Panc1 (cell line): ENCODE measurements around the gene MCF2L2. TPM values are rescaled to one million over a fixed set of nuclear protein-coding genes. Genes with fewer than 3 reads are reported as not detected.

ENCODE experiments used
- ATAC-seq: fragments of 200-7000 bp; cut with Tn5 transposase; 2 replicates; pipeline ENCODE4 v1.9.1; 2020; ENCODE audit warnings: mild to moderate bottlenecking, moderate library complexity
- BruUV-seq: library from RNA; stranded (reverse); fragments of 400-500 nt; replicated peaks from 2 replicates; lab custom pipeline; 2021; lab: Mats Ljungman, UMichigan
- CTCF ChIA-PET: fragments of 300-600 bp; sonication (Branson Sonifier 250); formaldehyde crosslinking; loops from one replicate; lab custom pipeline; 2022; ENCODE audit warnings: antibody characterized with exemption; lab: Charles Lee
- POLR2A ChIA-PET: fragments of 300-600 bp; sonication (Branson Sonifier 250); formaldehyde crosslinking; loops from one replicate; lab custom pipeline; 2022; ENCODE audit warnings: antibody characterized with exemption; lab: Charles Lee
- DNase-seq: peaks from one replicate; pipeline ENCODE4 v3.0.0-alpha.2; 2010; ENCODE audit warnings: low read depth, low spot score
- H3K27ac ChIP-seq: 2 replicates; pipeline ENCODE4 v1.5.1; 2011; ENCODE audit warnings: mild to moderate bottlenecking, low read length, inconsistent platforms
- H3K27me3 ChIP-seq: fragments of 200-500 bp; sonication (Bioruptor generic); 2 replicates; pipeline ENCODE4 v1.6.0; 2014; ENCODE audit warnings: low read length, inconsistent platforms; ENCODE audit not compliant: control insufficient read depth, insufficient read depth
- H3K36me3 ChIP-seq: fragments of 200-500 bp; sonication (Bioruptor generic); 2 replicates; pipeline ENCODE4 v1.5.1; 2014; ENCODE audit warnings: inconsistent platforms, mild to moderate bottlenecking, low read length, moderate library complexity; ENCODE audit not compliant: control insufficient read depth, insufficient read depth
- H3K4me1 ChIP-seq: 2 replicates; pipeline ENCODE4 v1.5.1; 2011; ENCODE audit warnings: inconsistent platforms, mild to moderate bottlenecking, low read length, moderate library complexity; ENCODE audit not compliant: control insufficient read depth, insufficient read depth
- H3K4me3 ChIP-seq, 2 experiments: 2 replicates each; pipeline ENCODE4 v1.5.1; 2011 to 2012; ENCODE audit warnings: low read depth in 2 of 2, low read length in 2 of 2, mild to moderate bottlenecking in 2 of 2, inconsistent platforms in 1 of 2, moderate library complexity in 1 of 2
- H3K9me3 ChIP-seq: fragments of 200-500 bp; sonication (Bioruptor generic); 2 replicates; pipeline ENCODE4 v1.5.1; 2014; ENCODE audit warnings: low read depth, mild to moderate bottlenecking, inconsistent platforms, low read length, moderate library complexity; ENCODE audit not compliant: control insufficient read depth, insufficient read depth
- CTCF ChIP-seq: fragments of 450-650 bp; IDR thresholded peaks from 2 replicates; pipeline ENCODE4 v1.5.1; 2017; ENCODE audit warnings: mild to moderate bottlenecking
- POLR2AphosphoS5 ChIP-seq: IDR thresholded peaks from 2 replicates; pipeline ENCODE4 v1.6.1; 2012; ENCODE audit warnings: mild to moderate bottlenecking, low read depth, low read length, moderate library complexity
- REST ChIP-seq, 2 experiments: IDR thresholded peaks; 2 replicates each; pipeline ENCODE4 v1.6.1; 2011 to 2012; ENCODE audit warnings: low read depth in 2 of 2, control low read depth in 1 of 2, low read length in 1 of 2, mild to moderate bottlenecking in 1 of 2, moderate library complexity in 1 of 2; ENCODE audit not compliant: insufficient read depth in 1 of 2
- SIN3A ChIP-seq: IDR thresholded peaks from 2 replicates; pipeline ENCODE4 v1.6.1; 2012; ENCODE audit warnings: low read depth, mild to moderate bottlenecking, low read length, moderate library complexity, borderline replicate concordance; ENCODE audit not compliant: insufficient read depth
- TCF7L2 ChIP-seq: IDR thresholded peaks from 2 replicates; pipeline ENCODE4 v1.6.1; 2011; ENCODE audit warnings: mild to moderate bottlenecking, low read depth, low read length, inconsistent platforms
- in situ Hi-C: cut with HindIII; loops from 2 replicates; pipeline ENCODE4 v1.10.0; 2016; ENCODE audit warnings: low sequenced_read_pairs, low pct_unique_long_range_greater_than_20kb
- intact Hi-C: fragments of 100-400 bp; cut with micrococcal nuclease; formaldehyde crosslinking; loops from one replicate; pipeline ENCODE4 v1.10.0; 2022; ENCODE audit not compliant: unreplicated experiment
- total RNA-seq: library from RNA; stranded (reverse); gene quantifications from one replicate; pipeline ENCODE4 v1.2.1, GENCODE V29; 2021; ENCODE audit not compliant: unreplicated experiment

MCF2L2 gene
- total RNA-seq, 1 experiment from 2014 or later, result 1.0 TPM

GRCh38 chr3:183475016-183475763 lies 46.8 kb upstream of the MCF2L2 start:
- Histone ChIP-seq H3K4me1 (no peaks in the 10 kb centered on the region), H3K9me3 (no peaks in the 10 kb centered on the region), H3K4me3 (no peak overlapping the region), H3K27ac (no peak overlapping the region), H3K27me3 (peaks cover 6% of the 10 kb centered on the region; the same call in 1 of the 2 replicates), H3K36me3 (no peaks in the 10 kb centered on the region)
- BruUV-seq, result no TSS peak
- POLR2A ChIA-PET, result interaction anchor here (0.6 kb wide), 1 partner anchor 163 kb away, joined by 3 read pairs; no protein-coding TSS in a partner anchor
- CTCF ChIA-PET, result no interaction called here
- intact Hi-C loops (no loop called here), in situ Hi-C loops (no loop called here)
- DNase-seq (no peak), ATAC-seq (no peak)
- no peak for TF ChIP-seq TCF7L2
- TF ChIP-seq CTCF, result no peak
- no peak for TF ChIP-seq POLR2AphosphoS5
- no peak for TF ChIP-seq SIN3A
- TF ChIP-seq REST (IDR thresholded peaks at IDR 0.05; ENCODE audit: insufficient read depth in 1 of 2, low read depth in 2 of 2, low read length in 1 of 2), result no peak

- TF ChIP-seq CTCF, result no peak
- TF ChIP-seq POLR2AphosphoS5, result no peak
- no peak for TF ChIP-seq REST (IDR thresholded peaks at IDR 0.05; ENCODE audit: insufficient read depth in 1 of 2, low read depth in 2 of 2, low read length in 1 of 2)
- TF ChIP-seq SIN3A, result no peak
- no peak for TF ChIP-seq TCF7L2
- in situ Hi-C loops, result no loop called here
- no peak for ATAC-seq
- no peak for DNase-seq
- no peak overlapping the region for H3K4me3 ChIP-seq
- peaks cover 6% of the 10 kb centered on the region; the same call in 1 of the 2 replicates for H3K27me3 ChIP-seq
- POLR2A ChIA-PET, result interaction anchor here (0.6 kb wide), 1 partner anchor 47 kb away, joined by 10 read pairs; no protein-coding TSS in a partner anchor
- CTCF ChIA-PET, result interaction anchor here (1.0 kb wide), 1 partner anchor 293 kb away, joined by 3 read pairs; no protein-coding TSS in a partner anchor
- no TSS peak for BruUV-seq
- H3K36me3 ChIP-seq, result no peaks in the 10 kb centered on the region
- H3K4me1 ChIP-seq, result peaks cover 4% of the 10 kb centered on the region; the same call in 1 of the 2 replicates
- H3K27ac ChIP-seq, result no peak overlapping the region
- intact Hi-C loops, result no loop called here
- no peaks in the 10 kb centered on the region for H3K9me3 ChIP-seq
Observed at GRCh38 chr3:183473969-183474368, 45.5 kb upstream of the MCF2L2 start.
